ENCODE measurements around the gene OR10J5. TPM values are rescaled to one million over a fixed set of nuclear protein-coding genes. Genes with fewer than 3 reads are reported as not detected.
"Not testable (repeated sequence)": the region's sequence is repeated elsewhere in the genome, so short reads cannot be mapped to it uniquely, and the experiment has no call there.

The OR10J5 gene
- total and polyA plus RNA-seq, 8 donors: not detected

DNA sequence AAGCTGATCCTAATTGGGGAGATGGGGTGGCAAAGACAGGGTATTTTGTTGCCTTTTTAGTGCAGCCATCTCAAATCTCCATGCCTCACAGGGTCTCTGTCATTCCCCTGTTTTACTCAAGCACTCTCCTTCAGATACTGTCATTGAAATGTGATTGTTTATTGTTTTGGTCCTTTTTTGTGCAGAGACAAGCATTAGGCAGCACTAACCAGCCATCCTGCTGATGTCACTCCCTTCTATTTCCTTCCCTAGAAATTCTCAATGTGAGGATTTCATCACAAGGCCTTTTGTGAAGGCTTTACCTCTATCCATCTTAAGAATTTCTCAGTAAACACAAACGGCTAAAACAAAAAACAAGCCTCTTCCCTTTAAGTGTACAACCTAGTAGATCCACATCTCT, 34.7 kb downstream of the OR10J5 start:
- DNase-seq: no peak
- WGBS, 5 donors: 26 to 76% (median 51%) methylated on average over 1 of the region's 1 CpG
- Histone ChIP-seq H3K4me3 (no peak overlapping the region), H3K27me3 (no peaks in the 10 kb centered on the region), H3K9me3 (peaks cover 6 to 39% (median 29%) of the 10 kb centered on the region in 4 donors), H3K36me3 (no peaks in the 10 kb centered on the region), H3K4me1 (no peaks in the 10 kb centered on the region), H3K27ac (no peak overlapping the region)
- TF ChIP-seq, protein P1, sequence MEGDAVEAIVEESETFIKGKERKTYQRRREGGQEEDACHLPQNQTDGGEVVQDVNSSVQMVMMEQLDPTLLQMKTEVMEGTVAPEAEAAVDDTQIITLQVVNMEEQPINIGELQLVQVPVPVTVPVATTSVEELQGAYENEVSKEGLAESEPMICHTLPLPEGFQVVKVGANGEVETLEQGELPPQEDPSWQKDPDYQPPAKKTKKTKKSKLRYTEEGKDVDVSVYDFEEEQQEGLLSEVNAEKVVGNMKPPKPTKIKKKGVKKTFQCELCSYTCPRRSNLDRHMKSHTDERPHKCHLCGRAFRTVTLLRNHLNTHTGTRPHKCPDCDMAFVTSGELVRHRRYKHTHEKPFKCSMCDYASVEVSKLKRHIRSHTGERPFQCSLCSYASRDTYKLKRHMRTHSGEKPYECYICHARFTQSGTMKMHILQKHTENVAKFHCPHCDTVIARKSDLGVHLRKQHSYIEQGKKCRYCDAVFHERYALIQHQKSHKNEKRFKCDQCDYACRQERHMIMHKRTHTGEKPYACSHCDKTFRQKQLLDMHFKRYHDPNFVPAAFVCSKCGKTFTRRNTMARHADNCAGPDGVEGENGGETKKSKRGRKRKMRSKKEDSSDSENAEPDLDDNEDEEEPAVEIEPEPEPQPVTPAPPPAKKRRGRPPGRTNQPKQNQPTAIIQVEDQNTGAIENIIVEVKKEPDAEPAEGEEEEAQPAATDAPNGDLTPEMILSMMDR (IDR thresholded peaks at IDR 0.05): no peak
- TF ChIP-seq EP300 (IDR thresholded peaks at IDR 0.05): no peak
- TF ChIP-seq POLR2A (IDR thresholded peaks at IDR 0.05): no peak
- TF ChIP-seq POLR2AphosphoS5 (IDR thresholded peaks at IDR 0.05): no peak
- intact Hi-C loops (cut with DNase I; ENCODE audit: low total_unique reads): no loop called here

DNA sequence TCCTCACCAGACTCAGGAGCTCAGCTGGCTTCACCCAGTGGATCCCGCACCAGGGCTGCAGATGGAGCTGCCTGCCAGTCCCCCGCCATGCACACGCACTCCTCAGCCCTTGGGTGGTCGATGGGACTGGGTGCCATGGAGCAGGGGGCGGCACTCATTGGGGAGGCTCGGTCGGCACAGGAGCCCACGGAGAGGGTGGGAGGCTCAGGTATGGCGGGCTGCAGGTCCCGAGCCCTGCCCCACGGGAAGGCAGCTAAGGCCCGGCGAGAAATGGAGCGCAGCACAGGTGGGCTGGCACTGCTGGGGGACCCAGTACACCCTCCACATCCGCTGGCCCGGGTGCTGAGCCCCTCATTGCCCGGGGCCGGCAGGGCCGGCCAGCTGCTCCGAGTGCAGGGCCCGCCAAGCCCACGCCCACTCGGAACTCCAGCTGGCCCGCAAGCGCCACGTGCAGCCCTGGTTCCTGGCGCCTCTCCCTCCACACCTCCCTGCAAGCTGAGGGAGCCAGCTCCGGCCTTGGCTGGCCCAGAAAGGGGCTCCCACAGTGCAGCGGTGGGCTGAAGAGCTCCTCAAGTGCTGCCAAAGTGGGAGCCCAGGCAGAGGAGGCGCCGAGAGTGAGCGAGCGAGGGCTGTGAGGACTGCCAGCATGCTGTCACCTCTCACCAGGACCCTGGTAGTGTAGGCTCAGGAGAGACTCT, 41.1 kb downstream of the OR10J5 start:
- peaks cover 0 to 15% (median 14%) of the 10 kb centered on the region in 4 donors for H3K9me3 ChIP-seq
- H3K27ac ChIP-seq; H3K27me3 ChIP-seq; H3K36me3 ChIP-seq; H3K4me3 ChIP-seq; intact Hi-C loops (cut with DNase I; ENCODE audit: low total_unique reads); DNase-seq; H3K4me1 ChIP-seq: not testable (repeated sequence)
- whole genome bisulfite sequencing, 5 donors: 87 to 92% (median 90%) methylated on average over 11 to 32 of the region's 33 CpGs

DNA sequence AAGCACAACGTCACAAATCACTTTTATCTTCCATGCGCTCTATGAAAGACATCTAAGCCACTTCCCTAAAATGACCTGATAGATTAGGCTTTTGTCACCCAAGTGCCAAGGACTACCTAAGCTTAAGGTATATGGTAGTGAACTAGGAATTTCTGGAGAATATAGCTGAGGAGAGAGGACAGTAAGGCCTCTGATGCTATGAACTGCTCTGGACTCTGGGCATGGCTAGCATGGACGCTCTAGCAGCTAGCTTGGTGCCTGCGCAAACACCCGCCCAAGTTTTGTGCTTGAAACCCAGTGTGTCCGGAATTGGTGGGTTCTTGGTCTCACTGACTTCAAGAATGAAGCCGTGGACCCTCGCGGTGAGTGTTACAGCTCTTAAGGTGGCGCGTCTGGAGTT, 42.5 kb downstream of the OR10J5 start:
- DNase-seq: no peak
- WGBS, 5 donors: 81 to 88% (median 83%) methylated on average over 11 of the region's 11 CpGs
- Histone ChIP-seq H3K4me3 (no peak overlapping the region), H3K36me3 (no peaks in the 10 kb centered on the region), H3K9me3 (peaks cover 0 to 5% (median 3%) of the 10 kb centered on the region in 4 donors), H3K27me3 (no peaks in the 10 kb centered on the region), H3K4me1 (no peaks in the 10 kb centered on the region), H3K27ac (no peak overlapping the region)
- TF ChIP-seq, protein P1 (IDR thresholded peaks at IDR 0.05): no peak
- TF ChIP-seq EP300 (IDR thresholded peaks at IDR 0.05): no peak
- intact Hi-C loops (cut with DNase I; ENCODE audit: low total_unique reads): no loop called here

DNA sequence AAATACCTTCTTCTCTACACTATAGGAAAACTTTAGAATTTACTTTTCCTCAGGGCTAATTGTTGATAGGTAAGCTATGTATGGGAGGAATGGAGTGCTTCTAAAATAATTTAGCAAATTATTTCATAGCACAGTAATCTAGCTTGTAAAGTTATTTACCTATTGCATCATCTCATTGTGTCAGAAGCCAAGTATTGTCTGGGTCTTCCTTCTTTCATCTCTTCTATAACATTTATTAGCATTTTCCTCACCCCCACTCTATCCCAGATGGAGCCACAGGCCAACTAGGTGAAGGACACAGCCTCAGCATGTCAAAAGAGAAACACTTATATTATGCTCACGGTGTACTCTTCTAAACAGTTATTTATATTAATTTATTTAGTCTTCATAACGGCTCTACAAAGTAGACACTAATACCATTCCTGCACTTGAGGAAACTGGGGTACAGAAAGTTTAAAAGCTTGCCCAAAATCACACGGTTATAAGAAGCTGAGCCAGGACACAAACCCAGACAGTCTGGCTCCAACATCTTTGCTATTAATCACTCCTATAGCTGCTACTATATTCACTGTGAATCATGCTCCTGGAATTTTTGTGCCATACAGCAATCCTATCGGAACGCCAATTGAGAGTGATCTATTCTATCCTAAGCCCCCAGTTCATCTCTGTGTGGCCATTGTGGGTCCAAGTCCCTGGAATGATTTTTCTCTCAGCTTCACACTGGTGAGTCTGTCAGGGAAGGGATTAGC, 43.1 kb downstream of the OR10J5 start:
- WGBS, 5 donors: 61 to 75% (median 68%) methylated on average over 5 of the region's 5 CpGs
- no peak overlapping the region for H3K4me3 ChIP-seq
- TF ChIP-seq POLR2A (IDR thresholded peaks at IDR 0.05): no peak
- TF ChIP-seq, protein P1 (IDR thresholded peaks at IDR 0.05): no peak
- no peaks in the 10 kb centered on the region for H3K4me1 ChIP-seq
- no peaks in the 10 kb centered on the region for H3K36me3 ChIP-seq
- no peaks in the 10 kb centered on the region for H3K27me3 ChIP-seq
- H3K27ac ChIP-seq: no peak overlapping the region
- intact Hi-C loops (cut with DNase I; ENCODE audit: low total_unique reads): no loop called here
- H3K9me3 ChIP-seq: peaks cover 0 to 8% (median 2%) of the 10 kb centered on the region in 4 donors
- DNase-seq: no peak

Other genes with a start within 250 kb of the OR10J5 start
- 1 to 10 TPM in 2 of 5 donors, not detected in 3; 1.1 to 5.2 TPM for gene FCER1A, start 233.7 kb downstream of the OR10J5 start, total RNA-seq
- gene FCER1A, start 233.7 kb downstream of the OR10J5 start, polyA plus RNA-seq: 1 to 10 TPM in 2 of 3 donors, not detected in 1; 1.7 to 4.7 TPM
- gene OR10J4, start 103.8 kb downstream of the OR10J5 start, total RNA-seq: not detected
- gene OR10J4, start 103.8 kb downstream of the OR10J5 start, polyA plus RNA-seq: not detected
- not detected for gene OR10J1, start 96.3 kb downstream of the OR10J5 start, total RNA-seq
- gene OR10J1, start 96.3 kb downstream of the OR10J5 start, polyA plus RNA-seq: not detected
- not detected for gene APCS, start 51.8 kb upstream of the OR10J5 start, total RNA-seq
- gene APCS, start 51.8 kb upstream of the OR10J5 start, polyA plus RNA-seq: not detected
- not detected for gene CRP, start 178.6 kb upstream of the OR10J5 start, total RNA-seq
- under 1 TPM in 1 of 3 donors, not detected in 2; 0.10 TPM for gene CRP, start 178.6 kb upstream of the OR10J5 start, polyA plus RNA-seq
- 10 to 100 TPM in 3 of 5 donors, 1 to 10 TPM in 1, not detected in 1; 3.6 to 84.3 (median 27.2) TPM for gene DUSP23, start 245.0 kb upstream of the OR10J5 start, total RNA-seq
- 100 to 1,000 TPM in 1 of 3 donors, 10 to 100 TPM in 2; 80.7 to 107 (median 86.5) TPM for gene DUSP23, start 245.0 kb upstream of the OR10J5 start, polyA plus RNA-seq